ENCODE measurements around the gene ZBED1. TPM values are rescaled to one million over a fixed set of nuclear protein-coding genes. Genes with fewer than 3 reads are reported as not detected.

Gene ZBED1
- polyA plus RNA-seq, result 1 to 10 TPM; 6.2 to 8.9 TPM

DNA sequence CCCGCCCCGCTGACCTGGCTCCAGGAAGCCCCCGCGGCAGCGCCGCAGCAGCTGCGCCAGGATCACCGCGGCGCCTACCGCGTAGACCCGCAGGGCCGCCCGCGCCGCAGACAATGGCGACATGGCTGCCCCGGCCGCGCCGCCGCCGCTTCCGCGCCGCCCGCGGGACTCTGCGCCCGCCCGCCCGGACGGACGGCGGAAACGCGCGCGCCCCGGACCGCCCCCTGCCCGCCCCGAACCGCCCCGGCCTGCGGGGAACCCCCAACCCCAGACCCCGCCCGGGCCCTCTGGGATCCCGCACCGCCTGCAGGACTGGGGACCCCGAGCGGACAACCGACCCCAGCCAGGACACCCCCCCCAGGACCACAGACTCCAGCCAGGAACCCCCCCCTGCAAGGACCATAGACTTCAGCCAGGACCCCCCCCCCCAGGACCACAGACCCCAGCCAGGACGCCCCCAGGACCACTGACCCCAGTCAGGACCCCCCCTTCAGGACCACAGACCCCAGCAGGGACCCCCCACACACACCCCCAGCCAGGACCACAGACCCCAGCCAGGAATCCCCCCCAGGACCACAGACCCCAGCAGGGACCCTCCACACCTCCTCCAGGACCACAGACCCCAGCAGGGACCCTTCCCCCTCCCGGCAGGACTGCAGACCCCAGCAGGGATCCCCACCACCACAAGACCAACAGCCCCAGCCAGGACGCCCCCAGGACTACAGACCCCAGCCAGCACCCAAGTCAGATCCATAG, at the start of gene ZBED1, which contains the start of gene DHRSX:
Gene ZBED1 (minus strand): TSS at position 174 of the 756 bp plus-strand sequence. CDS start 10,257 bp downstream, outside the sequence.
Gene DHRSX (minus strand): TSS at position 174 of the 756 bp plus-strand sequence. CDS start 51 bp downstream, at position 123.
- H3K36me3 ChIP-seq (ENCODE audit: control insufficient read depth in 2 of 2, insufficient read depth in 2 of 2, low read length in 1 of 2), result no peaks in the 10 kb centered on the region
- no peaks in the 10 kb centered on the region for H3K9me3 ChIP-seq (ENCODE audit: control insufficient read depth in 2 of 2, insufficient read depth in 1 of 2, low read depth in 1 of 2, low read length in 1 of 2)
- no peaks in the 10 kb centered on the region for H3K27me3 ChIP-seq (ENCODE audit: control insufficient read depth in 1 of 2, insufficient read depth in 2 of 2, low read length in 2 of 2)
- peak within 1 kb of the TSS; percentile 64 to 87 for H3K4me3 ChIP-seq (ENCODE audit: low read depth in 1 of 2, low read length in 2 of 2)
- H3K4me1 ChIP-seq (ENCODE audit: control insufficient read depth in 2 of 2, insufficient read depth in 2 of 2, low read length in 1 of 2), result no peaks in the 10 kb centered on the region
- peak within 1 kb of the TSS; percentile 85 to 86 for H3K27ac ChIP-seq (ENCODE audit: low read depth in 2 of 2, low read length in 1 of 2)
- 3 to 5% methylated on average over 27 to 57 of the region's 57 CpGs for WGBS, 2 donors

DNA sequence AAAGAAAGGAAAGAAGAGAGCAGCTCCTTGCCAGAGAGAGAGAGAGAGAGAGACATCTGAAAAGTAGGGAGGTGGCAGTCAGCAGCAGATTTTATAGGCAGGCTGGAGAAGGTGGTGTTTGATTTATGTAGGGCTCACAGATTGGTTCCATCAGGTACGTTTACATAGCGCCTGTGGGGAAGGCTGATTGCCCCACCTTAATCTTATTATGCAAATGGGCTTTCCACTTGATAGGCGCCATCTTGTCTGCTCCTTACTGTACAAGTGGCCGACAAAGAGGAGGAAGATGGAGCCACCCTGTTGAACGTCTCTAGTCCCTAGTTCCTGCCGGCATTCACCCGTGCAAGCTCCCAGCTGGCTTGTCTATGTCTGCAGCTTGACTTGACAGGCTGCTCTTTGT, 49.1 kb upstream of the ZBED1 start:
- Histone ChIP-seq H3K4me3 (ENCODE audit: low read depth in 1 of 2, low read length in 2 of 2) (no peak overlapping the region), H3K27me3 (ENCODE audit: control insufficient read depth in 1 of 2, insufficient read depth in 2 of 2, low read length in 2 of 2) (peaks cover 0 to 3% of the 10 kb centered on the region in 2 donors), H3K27ac (ENCODE audit: low read depth in 2 of 2, low read length in 1 of 2) (no peak overlapping the region), H3K4me1 (ENCODE audit: control insufficient read depth in 2 of 2, insufficient read depth in 2 of 2, low read length in 1 of 2) (no peaks in the 10 kb centered on the region), H3K9me3 (ENCODE audit: control insufficient read depth in 2 of 2, insufficient read depth in 1 of 2, low read depth in 1 of 2, low read length in 1 of 2) (peaks cover 0 to 3% of the 10 kb centered on the region in 2 donors), H3K36me3 (ENCODE audit: control insufficient read depth in 2 of 2, insufficient read depth in 2 of 2, low read length in 1 of 2) (no peaks in the 10 kb centered on the region)
- whole genome bisulfite sequencing, 2 donors, result 36 to 39% methylated on average over 7 of the region's 7 CpGs

- Histone ChIP-seq H3K27me3 (ENCODE audit: control insufficient read depth in 1 of 2, insufficient read depth in 2 of 2, low read length in 2 of 2) (peaks cover 0 to 3% of the 10 kb centered on the region in 2 donors), H3K36me3 (ENCODE audit: control insufficient read depth in 2 of 2, insufficient read depth in 2 of 2, low read length in 1 of 2) (no peaks in the 10 kb centered on the region), H3K27ac (ENCODE audit: low read depth in 2 of 2, low read length in 1 of 2) (no peak overlapping the region), H3K4me3 (ENCODE audit: low read depth in 1 of 2, low read length in 2 of 2) (no peak overlapping the region), H3K4me1 (ENCODE audit: control insufficient read depth in 2 of 2, insufficient read depth in 2 of 2, low read length in 1 of 2) (no peaks in the 10 kb centered on the region), H3K9me3 (ENCODE audit: control insufficient read depth in 2 of 2, insufficient read depth in 1 of 2, low read depth in 1 of 2, low read length in 1 of 2) (peaks cover 0 to 3% of the 10 kb centered on the region in 2 donors)
- 64 to 67% methylated on average over 11 of the region's 11 CpGs for WGBS, 2 donors
Observed at GRCh38 chrX:2548711-2549423, 48.1 kb upstream of the ZBED1 start.

- H3K9me3 ChIP-seq (ENCODE audit: control insufficient read depth in 2 of 2, insufficient read depth in 1 of 2, low read depth in 1 of 2, low read length in 1 of 2), result peaks cover 0 to 3% of the 10 kb centered on the region in 2 donors
Observed at GRCh38 chrX:2547736-2548135, 47.0 kb upstream of the ZBED1 start.

GRCh38 chrX:2546496-2546895, 45.7 kb upstream of the ZBED1 start:
- no peak overlapping the region for H3K4me3 ChIP-seq (ENCODE audit: low read depth in 1 of 2, low read length in 2 of 2)
- peaks cover 0 to 3% of the 10 kb centered on the region in 2 donors for H3K9me3 ChIP-seq (ENCODE audit: control insufficient read depth in 2 of 2, insufficient read depth in 1 of 2, low read depth in 1 of 2, low read length in 1 of 2)
- WGBS, 2 donors, result 87% methylated on average over 1 of the region's 1 CpG
- H3K4me1 ChIP-seq (ENCODE audit: control insufficient read depth in 2 of 2, insufficient read depth in 2 of 2, low read length in 1 of 2), result no peaks in the 10 kb centered on the region
- H3K27ac ChIP-seq (ENCODE audit: low read depth in 2 of 2, low read length in 1 of 2), result no peak overlapping the region
- peaks cover 0 to 3% of the 10 kb centered on the region in 2 donors for H3K27me3 ChIP-seq (ENCODE audit: control insufficient read depth in 1 of 2, insufficient read depth in 2 of 2, low read length in 2 of 2)
- H3K36me3 ChIP-seq (ENCODE audit: control insufficient read depth in 2 of 2, insufficient read depth in 2 of 2, low read length in 1 of 2), result no peaks in the 10 kb centered on the region

More at GRCh38 chrX:2547736-2548135, 47.0 kb upstream of the ZBED1 start:
- H3K27ac ChIP-seq (ENCODE audit: low read depth in 2 of 2, low read length in 1 of 2), result no peak overlapping the region
- no peak overlapping the region for H3K4me3 ChIP-seq (ENCODE audit: low read depth in 1 of 2, low read length in 2 of 2)
- H3K4me1 ChIP-seq (ENCODE audit: control insufficient read depth in 2 of 2, insufficient read depth in 2 of 2, low read length in 1 of 2), result no peaks in the 10 kb centered on the region
- WGBS, 2 donors, result 72 to 87% methylated on average over 4 of the region's 4 CpGs
- no peaks in the 10 kb centered on the region for H3K36me3 ChIP-seq (ENCODE audit: control insufficient read depth in 2 of 2, insufficient read depth in 2 of 2, low read length in 1 of 2)
- peaks cover 0 to 3% of the 10 kb centered on the region in 2 donors for H3K27me3 ChIP-seq (ENCODE audit: control insufficient read depth in 1 of 2, insufficient read depth in 2 of 2, low read length in 2 of 2)

DNA sequence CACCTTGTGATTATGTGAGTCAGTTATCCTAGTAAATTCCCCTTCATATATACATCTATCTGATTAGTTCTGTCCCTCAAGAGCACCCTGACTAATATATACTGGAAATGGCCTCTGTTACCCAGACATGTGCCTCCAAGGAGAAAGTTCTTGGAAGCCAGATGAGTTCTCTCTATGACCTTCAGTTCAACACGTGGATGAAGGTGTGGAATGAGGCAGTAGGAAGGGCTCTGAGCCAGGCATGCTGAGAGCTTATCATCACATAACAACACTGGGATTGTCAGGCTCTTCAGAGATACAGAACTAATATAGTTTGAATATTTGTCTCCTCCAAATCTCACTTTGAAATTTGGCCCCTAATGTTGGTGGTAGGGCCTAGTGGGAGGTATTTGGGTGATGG, 44.4 kb upstream of the ZBED1 start:
- Histone ChIP-seq H3K4me1 (ENCODE audit: control insufficient read depth in 2 of 2, insufficient read depth in 2 of 2, low read length in 1 of 2) (no peaks in the 10 kb centered on the region), H3K9me3 (ENCODE audit: control insufficient read depth in 2 of 2, insufficient read depth in 1 of 2, low read depth in 1 of 2, low read length in 1 of 2) (peaks cover 0 to 3% of the 10 kb centered on the region in 2 donors), H3K4me3 (ENCODE audit: low read depth in 1 of 2, low read length in 2 of 2) (no peak overlapping the region), H3K27me3 (ENCODE audit: control insufficient read depth in 1 of 2, insufficient read depth in 2 of 2, low read length in 2 of 2) (no peaks in the 10 kb centered on the region), H3K36me3 (ENCODE audit: control insufficient read depth in 2 of 2, insufficient read depth in 2 of 2, low read length in 1 of 2) (no peaks in the 10 kb centered on the region), H3K27ac (ENCODE audit: low read depth in 2 of 2, low read length in 1 of 2) (no peak overlapping the region)
- WGBS, 2 donors, result 14 to 27% methylated on average over 1 of the region's 1 CpG

DNA sequence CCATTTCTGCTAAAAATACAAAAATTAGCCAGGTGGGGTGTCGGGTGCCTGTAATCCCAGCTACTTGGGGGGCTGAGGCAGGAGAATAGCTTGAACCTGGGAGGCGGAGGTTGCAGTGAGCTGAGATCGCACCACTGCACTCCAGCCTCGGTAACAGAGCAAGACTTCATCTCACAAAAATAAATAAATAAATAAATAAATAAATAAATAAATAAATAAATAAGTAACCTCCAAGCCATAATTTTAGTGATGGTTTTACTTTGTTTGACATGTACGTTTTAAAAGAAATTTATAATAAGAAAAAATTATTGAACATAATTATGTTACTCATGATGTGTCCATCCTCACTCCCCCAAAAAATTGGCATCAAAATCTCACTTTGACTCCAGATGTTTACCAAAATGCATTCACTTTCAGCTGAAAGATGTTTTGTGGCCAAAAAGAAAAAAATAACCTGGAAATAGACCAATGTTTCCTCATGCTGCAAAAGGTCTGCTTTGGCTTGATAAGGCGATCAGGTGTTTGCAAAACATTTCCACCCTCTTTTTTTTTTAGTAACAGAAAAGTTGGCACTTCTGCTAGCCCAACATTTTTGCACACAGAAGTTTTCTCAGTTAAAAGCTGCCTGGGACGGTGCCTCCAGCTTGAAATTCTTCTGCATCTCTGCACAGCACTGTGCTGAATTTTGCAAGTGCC, 42.2 kb upstream of the ZBED1 start:
- H3K27ac ChIP-seq (ENCODE audit: low read depth in 2 of 2, low read length in 1 of 2), result no peak overlapping the region
- H3K36me3 ChIP-seq (ENCODE audit: control insufficient read depth in 2 of 2, insufficient read depth in 2 of 2, low read length in 1 of 2), result no peaks in the 10 kb centered on the region
- no peaks in the 10 kb centered on the region for H3K9me3 ChIP-seq (ENCODE audit: control insufficient read depth in 2 of 2, insufficient read depth in 1 of 2, low read depth in 1 of 2, low read length in 1 of 2)
- 64 to 70% methylated on average over 7 of the region's 7 CpGs for WGBS, 2 donors
- H3K4me3 ChIP-seq (ENCODE audit: low read depth in 1 of 2, low read length in 2 of 2), result no peak overlapping the region
- H3K4me1 ChIP-seq (ENCODE audit: control insufficient read depth in 2 of 2, insufficient read depth in 2 of 2, low read length in 1 of 2), result no peaks in the 10 kb centered on the region
- no peaks in the 10 kb centered on the region for H3K27me3 ChIP-seq (ENCODE audit: control insufficient read depth in 1 of 2, insufficient read depth in 2 of 2, low read length in 2 of 2)

DNA sequence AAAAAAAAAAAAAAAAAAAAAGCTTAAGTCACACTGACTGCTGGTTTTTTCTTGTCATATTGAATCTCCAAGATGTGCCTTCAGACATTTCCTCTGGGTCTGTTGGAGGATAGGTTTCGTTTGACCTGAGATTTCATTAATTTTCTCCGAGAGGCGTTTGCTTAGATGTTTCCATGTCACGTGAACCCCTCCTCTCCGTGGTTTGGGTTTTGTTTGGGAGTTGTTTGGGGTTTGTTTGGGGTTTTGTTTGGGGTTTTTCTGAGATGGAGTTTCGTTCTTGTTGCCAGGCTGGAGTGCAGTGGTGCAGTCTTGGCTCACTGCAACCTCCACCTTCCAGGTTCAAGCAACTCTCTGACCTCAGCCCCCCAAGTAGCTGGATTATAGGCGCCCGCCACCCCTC, 40.8 kb upstream of the ZBED1 start:
- Histone ChIP-seq H3K27ac (ENCODE audit: low read depth in 2 of 2, low read length in 1 of 2) (no peak overlapping the region), H3K9me3 (ENCODE audit: control insufficient read depth in 2 of 2, insufficient read depth in 1 of 2, low read depth in 1 of 2, low read length in 1 of 2) (no peaks in the 10 kb centered on the region), H3K4me3 (ENCODE audit: low read depth in 1 of 2, low read length in 2 of 2) (no peak overlapping the region), H3K4me1 (ENCODE audit: control insufficient read depth in 2 of 2, insufficient read depth in 2 of 2, low read length in 1 of 2) (no peaks in the 10 kb centered on the region), H3K27me3 (ENCODE audit: control insufficient read depth in 1 of 2, insufficient read depth in 2 of 2, low read length in 2 of 2) (no peaks in the 10 kb centered on the region), H3K36me3 (ENCODE audit: control insufficient read depth in 2 of 2, insufficient read depth in 2 of 2, low read length in 1 of 2) (no peaks in the 10 kb centered on the region)
- 72 to 87% methylated on average over 8 of the region's 8 CpGs for WGBS, 2 donors

DNA sequence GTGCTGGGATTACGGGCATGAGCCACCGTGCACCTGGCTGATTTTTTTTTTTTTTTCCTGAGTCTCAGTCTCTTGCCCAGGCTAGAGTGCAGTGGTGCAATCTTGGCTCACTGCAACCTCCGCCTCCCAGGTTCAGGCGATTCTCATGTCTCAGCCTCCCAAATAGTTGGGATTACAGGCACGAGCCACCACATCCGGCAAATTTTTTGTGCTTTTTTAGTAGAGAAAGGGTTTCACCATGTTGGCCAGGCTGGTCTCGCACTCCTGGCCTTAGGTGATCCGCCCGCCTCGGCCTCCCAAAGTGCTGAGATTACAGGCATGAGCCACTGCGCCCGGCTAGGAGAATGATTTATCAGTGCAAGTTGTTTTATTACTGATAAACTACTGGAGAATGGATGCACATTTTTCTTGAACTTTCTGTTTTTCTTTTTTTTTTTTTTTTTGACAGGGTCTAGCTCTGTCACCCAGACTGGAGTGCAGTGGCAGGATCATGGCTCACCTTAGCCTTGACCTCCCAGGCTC, 39.7 kb upstream of the ZBED1 start:
- Histone ChIP-seq H3K9me3 (ENCODE audit: control insufficient read depth in 2 of 2, insufficient read depth in 1 of 2, low read depth in 1 of 2, low read length in 1 of 2) (no peaks in the 10 kb centered on the region), H3K4me1 (ENCODE audit: control insufficient read depth in 2 of 2, insufficient read depth in 2 of 2, low read length in 1 of 2) (no peaks in the 10 kb centered on the region), H3K4me3 (ENCODE audit: low read depth in 1 of 2, low read length in 2 of 2) (no peak overlapping the region), H3K36me3 (ENCODE audit: control insufficient read depth in 2 of 2, insufficient read depth in 2 of 2, low read length in 1 of 2) (no peaks in the 10 kb centered on the region), H3K27ac (ENCODE audit: low read depth in 2 of 2, low read length in 1 of 2) (no peak overlapping the region), H3K27me3 (ENCODE audit: control insufficient read depth in 1 of 2, insufficient read depth in 2 of 2, low read length in 2 of 2) (no peaks in the 10 kb centered on the region)
- WGBS, 2 donors, result 89 to 90% methylated on average over 9 to 12 of the region's 12 CpGs

Measured in esophagus (tissue), 2 donors.